IMR-90 (cell line): Measurements from ENCODE around the gene CDH22. TPM values are rescaled to one million over a fixed set of nuclear protein-coding genes. Genes with fewer than 3 reads are reported as not detected.

Source experiments
- ATAC-seq: fragments of 200-7000 bp; cut with Tn5 transposase; 2 replicates; pipeline ENCODE4 v1.9.1; 2020; ENCODE audit warnings: low read depth, mild to moderate bottlenecking, moderate library complexity
- BruUV-seq: library from RNA; stranded (reverse); fragments of 400-500 nt; replicated peaks from 2 replicates; lab custom pipeline; 2021; lab: Mats Ljungman, UMichigan
- CTCF ChIA-PET: fragments of 300-600 bp; formaldehyde crosslinking; extraction: SDS; loops from one replicate; lab custom pipeline; 2021; ENCODE audit warnings: antibody characterized with exemption; lab: Yijun Ruan, JAX
- POLR2A ChIA-PET: fragments of 300-600 bp; sonication (Branson Sonifier 250); formaldehyde crosslinking; loops from one replicate; lab custom pipeline; 2022; ENCODE audit warnings: antibody characterized with exemption; ENCODE audit not compliant: unreplicated experiment; lab: Charles Lee
- DNase-seq: peaks from one replicate; pipeline ENCODE4 v3.0.0; 2013
- H2AFZ ChIP-seq: replicated peaks from 2 replicates; pipeline ENCODE3; 2013; ENCODE audit warnings: low read length, mild to moderate bottlenecking; ENCODE audit not compliant: poor library complexity
- H2AK5ac ChIP-seq: 2 replicates; pipeline ENCODE4 v1.6.1; 2013; ENCODE audit warnings: low read depth, low read length, inconsistent platforms
- H2AK9ac ChIP-seq: replicated peaks from 2 replicates; pipeline ENCODE3; 2013; ENCODE audit warnings: mild to moderate bottlenecking, low read depth, low read length, moderate library complexity; ENCODE audit not compliant: poor library complexity
- H2BK120ac ChIP-seq: 2 replicates; pipeline ENCODE4 v1.6.1; 2013; ENCODE audit warnings: low read depth, low read length, inconsistent platforms
- H2BK15ac ChIP-seq: 3 replicates; pipeline ENCODE4 v1.6.1; 2013; ENCODE audit warnings: low read depth, low read length, inconsistent platforms
- H2BK20ac ChIP-seq: 2 replicates; pipeline ENCODE4 v1.6.1; 2013; ENCODE audit warnings: low read depth, mild to moderate bottlenecking, inconsistent platforms, low read length, moderate library complexity
- H2BK5ac ChIP-seq: 2 replicates; pipeline ENCODE4 v1.6.1; 2013; ENCODE audit warnings: mild to moderate bottlenecking, low read depth, low read length, inconsistent platforms; ENCODE audit not compliant: poor library complexity, severe bottlenecking
- H3K14ac ChIP-seq: replicated peaks from 2 replicates; pipeline ENCODE4 v1.6.1; 2013; ENCODE audit warnings: low read depth, low read length, inconsistent platforms
- H3K18ac ChIP-seq: 2 replicates; pipeline ENCODE4 v1.6.1; 2013; ENCODE audit warnings: low read depth, low read length, control low read depth
- H3K23ac ChIP-seq: 2 replicates; pipeline ENCODE4 v1.6.1; 2013; ENCODE audit warnings: low read depth, low read length, inconsistent platforms
- H3K27ac ChIP-seq: 2 replicates; pipeline ENCODE4 v1.5.1; 2013; ENCODE audit warnings: mild to moderate bottlenecking, control low read depth, low read length; ENCODE audit not compliant: insufficient read depth
- H3K27me3 ChIP-seq: 2 replicates; pipeline ENCODE4 v1.6.1; 2013; ENCODE audit warnings: low read length; ENCODE audit not compliant: control insufficient read depth, insufficient read depth
- H3K36me3 ChIP-seq: 2 replicates; pipeline ENCODE4 v1.6.1; 2013; ENCODE audit warnings: low read length, mixed read lengths; ENCODE audit not compliant: control insufficient read depth, insufficient read depth
- H3K4ac ChIP-seq: 2 replicates; pipeline ENCODE4 v1.6.1; 2013; ENCODE audit warnings: low read depth, low read length, inconsistent platforms
- H3K4me1 ChIP-seq: 2 replicates; pipeline ENCODE4 v1.6.1; 2013; ENCODE audit warnings: low read length, mixed read lengths; ENCODE audit not compliant: control insufficient read depth, insufficient read depth
- H3K4me2 ChIP-seq: 2 replicates; pipeline ENCODE4 v1.6.1; 2013; ENCODE audit warnings: low read depth, mild to moderate bottlenecking, control low read depth, low read length, moderate library complexity
- H3K4me3 ChIP-seq: 2 replicates; pipeline ENCODE4 v1.5.1; 2013; ENCODE audit warnings: low read depth, mild to moderate bottlenecking, control low read depth, low read length, moderate library complexity; ENCODE audit not compliant: insufficient read depth
- H3K56ac ChIP-seq: 2 replicates; pipeline ENCODE4 v1.6.1; 2013; ENCODE audit warnings: low read length, inconsistent platforms; ENCODE audit not compliant: insufficient read depth; ENCODE audit errors: extremely low read depth
- H3K79me1 ChIP-seq, 2 experiments: 2 replicates each; pipeline ENCODE4 v1.6.1; 2013; ENCODE audit warnings: low read length in 2 of 2, inconsistent platforms in 1 of 2, low read depth in 1 of 2
- H3K9ac ChIP-seq: 2 replicates; pipeline ENCODE4 v1.6.1; 2013; ENCODE audit warnings: low read depth, low read length, control low read depth
- H3K9me1 ChIP-seq: 2 replicates; pipeline ENCODE4 v1.6.1; 2013; ENCODE audit warnings: low read length, inconsistent platforms; ENCODE audit not compliant: insufficient read depth
- H3K9me3 ChIP-seq: 2 replicates; pipeline ENCODE4 v1.6.1; 2013; ENCODE audit warnings: low read length; ENCODE audit not compliant: control insufficient read depth, insufficient read depth
- H4K20me1 ChIP-seq: 2 replicates; pipeline ENCODE4 v1.6.1; 2013; ENCODE audit warnings: low read length, inconsistent platforms; ENCODE audit not compliant: insufficient read depth
- H4K5ac ChIP-seq: 2 replicates; pipeline ENCODE4 v1.6.1; 2013; ENCODE audit warnings: mild to moderate bottlenecking, low read depth, low read length, control low read depth
- H4K8ac ChIP-seq, 2 experiments: 2 replicates each; pipeline ENCODE4 v1.6.1; 2013; ENCODE audit warnings: low read depth in 2 of 2, low read length in 2 of 2, control low read depth in 1 of 2, inconsistent platforms in 1 of 2
- H4K91ac ChIP-seq: 2 replicates; pipeline ENCODE4 v1.6.1; 2013; ENCODE audit warnings: low read depth, low read length, inconsistent platforms; ENCODE audit not compliant: insufficient read depth
- MAFK ChIP-seq: IDR thresholded peaks from 2 replicates; pipeline ENCODE4 v1.6.1; 2012; ENCODE audit warnings: low read depth, low read length, improper control_type of control experiment
- RAD21 ChIP-seq: IDR thresholded peaks from 2 replicates; pipeline ENCODE4 v1.6.1; 2012; ENCODE audit warnings: low read length, improper control_type of control experiment
- RFX5 ChIP-seq: IDR thresholded peaks from 2 replicates; pipeline ENCODE4 v1.8.0; 2012; ENCODE audit warnings: low read depth, mild to moderate bottlenecking, low read length, moderate library complexity
- WGBS, 2 experiments: methylation state at CpG; one replicate each; pipeline versions ENCODE4 v1.1.5 to v1.1.7; 2013; ENCODE audit warnings: missing lambda C conversion rate in 2 of 2; ENCODE audit not compliant: insufficient read length in 1 of 2; ENCODE audit errors: extremely low coverage in 2 of 2; 5-methylcytosine and 5-hydroxymethylcytosine counted together
- dilution Hi-C: fragments of 300-500 bp; cut with HindIII; formaldehyde crosslinking; loops from one replicate; pipeline ENCODE4 v1.14.3; 2018; ENCODE audit warnings: low sequenced_read_pairs; ENCODE audit not compliant: unreplicated experiment
- in situ Hi-C: fragments of 300-500 bp; cut with MboI; formaldehyde crosslinking; loops from 3 replicates; pipeline ENCODE4 v1.14.3; 2019; ENCODE audit warnings: low sequenced_read_pairs, inconsistent platforms, mixed read lengths
- intact Hi-C: fragments of 100-400 bp; cut with micrococcal nuclease; formaldehyde crosslinking; loops from 2 replicates; pipeline ENCODE4 v1.10.0; 2022
- polyA plus RNA-seq, 3 experiments: library from polyadenylated mRNA; depleted of rRNA; stranded (reverse); fragments of >200 nt; gene quantifications; 2 replicates each; pipeline ENCODE4 v1.2.3, GENCODE V29; 2012; ENCODE audit warnings: low replicate concordance in 1 of 3
- total RNA-seq: library from RNA; depleted of rRNA; stranded (reverse); fragments of >200 nt; gene quantifications from 2 replicates; pipeline ENCODE4 v1.2.3, GENCODE V29; 2012
- TF ChIP-seq, protein P1 (sequence below): conservative IDR thresholded peaks from 2 replicates; pipeline ENCODE4 v1.5.1; 2012; ENCODE audit warnings: mild to moderate bottlenecking, low read depth, low read length, improper control_type of control experiment
- TF ChIP-seq, protein P2 (sequence below): fragments of 150-350 bp; IDR thresholded peaks from 2 replicates; pipeline ENCODE4 v1.6.1; 2016; ENCODE audit warnings: low read depth, mild to moderate bottlenecking, low read length, moderate library complexity, borderline replicate concordance

The CDH22 gene
- total and polyA plus RNA-seq, 2 of the 4 experiments (the other 2 are of a cell fraction): not detected

DNA sequence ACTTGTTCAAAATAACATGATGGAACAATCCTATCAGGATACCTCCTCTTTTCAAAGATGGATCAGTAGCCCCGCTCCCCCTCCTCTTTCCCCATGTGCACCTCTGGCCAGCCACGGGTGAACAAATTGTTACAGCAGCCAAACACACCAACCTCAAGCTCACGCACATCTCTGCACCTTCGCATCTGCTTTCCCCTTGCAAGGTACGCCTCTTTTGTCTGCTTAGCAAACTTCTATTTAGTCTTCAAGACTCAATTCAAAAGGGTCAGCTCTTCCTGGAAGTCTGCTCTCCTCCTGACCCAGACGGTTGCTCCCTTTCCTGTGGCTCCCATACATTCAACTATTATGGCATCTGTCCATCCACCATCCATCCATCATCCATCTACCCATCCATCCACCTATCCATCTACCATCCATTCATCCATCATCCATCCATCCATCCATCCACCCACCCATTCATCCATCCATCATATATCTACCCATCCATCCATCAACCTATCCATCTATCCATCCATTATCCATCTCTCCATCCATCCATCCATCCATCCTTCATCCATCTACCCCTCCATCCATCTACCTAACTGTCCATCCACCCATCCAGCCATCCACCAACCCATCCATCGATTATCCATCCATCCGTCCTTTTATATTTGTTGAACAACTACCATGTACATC lies 36.3 kb upstream of the CDH22 start:
- Histone ChIP-seq H3K56ac (no peak overlapping the region), H2AK5ac (no peak overlapping the region), H3K4me1 (no peaks in the 10 kb centered on the region), H4K5ac (no peak overlapping the region), H3K9me1 (peaks cover under 1% of the 10 kb centered on the region; the same call in 1 of the 2 replicates), H2BK15ac (no peak overlapping the region), H3K79me1 (no peaks in the 10 kb centered on the region), H3K27ac (no peak overlapping the region), H3K18ac (no peak overlapping the region), H4K91ac (no peak overlapping the region), H3K4me2 (no peak overlapping the region), H3K14ac (no peak overlapping the region), H3K27me3 (peaks cover 34% of the 10 kb centered on the region), H3K36me3 (no peaks in the 10 kb centered on the region), H3K4me3 (no peak overlapping the region), H2AK9ac (no peak overlapping the region), H3K23ac (no peak overlapping the region), H2AFZ (no peak overlapping the region), H3K9me3 (no peaks in the 10 kb centered on the region), H2BK20ac (no peak overlapping the region), H2BK5ac (peak overlapping the region; percentile 32), H3K4ac (no peak overlapping the region), H4K20me1 (no peaks in the 10 kb centered on the region), H2BK120ac (no peak overlapping the region), H3K9ac (no peak overlapping the region), H4K8ac (no peak overlapping the region)
- no TSS peak for BruUV-seq
- in situ Hi-C loops (no loop called here), intact Hi-C loops (no loop called here), dilution Hi-C loops (no loop called here)
- DNase-seq (no peak), ATAC-seq (no peak)
- TF ChIP-seq RAD21: no peak
- no peak for TF ChIP-seq RFX5
- TF ChIP-seq, protein P1, sequence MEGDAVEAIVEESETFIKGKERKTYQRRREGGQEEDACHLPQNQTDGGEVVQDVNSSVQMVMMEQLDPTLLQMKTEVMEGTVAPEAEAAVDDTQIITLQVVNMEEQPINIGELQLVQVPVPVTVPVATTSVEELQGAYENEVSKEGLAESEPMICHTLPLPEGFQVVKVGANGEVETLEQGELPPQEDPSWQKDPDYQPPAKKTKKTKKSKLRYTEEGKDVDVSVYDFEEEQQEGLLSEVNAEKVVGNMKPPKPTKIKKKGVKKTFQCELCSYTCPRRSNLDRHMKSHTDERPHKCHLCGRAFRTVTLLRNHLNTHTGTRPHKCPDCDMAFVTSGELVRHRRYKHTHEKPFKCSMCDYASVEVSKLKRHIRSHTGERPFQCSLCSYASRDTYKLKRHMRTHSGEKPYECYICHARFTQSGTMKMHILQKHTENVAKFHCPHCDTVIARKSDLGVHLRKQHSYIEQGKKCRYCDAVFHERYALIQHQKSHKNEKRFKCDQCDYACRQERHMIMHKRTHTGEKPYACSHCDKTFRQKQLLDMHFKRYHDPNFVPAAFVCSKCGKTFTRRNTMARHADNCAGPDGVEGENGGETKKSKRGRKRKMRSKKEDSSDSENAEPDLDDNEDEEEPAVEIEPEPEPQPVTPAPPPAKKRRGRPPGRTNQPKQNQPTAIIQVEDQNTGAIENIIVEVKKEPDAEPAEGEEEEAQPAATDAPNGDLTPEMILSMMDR: no peak
- TF ChIP-seq MAFK: no peak
- TF ChIP-seq, protein P2, sequence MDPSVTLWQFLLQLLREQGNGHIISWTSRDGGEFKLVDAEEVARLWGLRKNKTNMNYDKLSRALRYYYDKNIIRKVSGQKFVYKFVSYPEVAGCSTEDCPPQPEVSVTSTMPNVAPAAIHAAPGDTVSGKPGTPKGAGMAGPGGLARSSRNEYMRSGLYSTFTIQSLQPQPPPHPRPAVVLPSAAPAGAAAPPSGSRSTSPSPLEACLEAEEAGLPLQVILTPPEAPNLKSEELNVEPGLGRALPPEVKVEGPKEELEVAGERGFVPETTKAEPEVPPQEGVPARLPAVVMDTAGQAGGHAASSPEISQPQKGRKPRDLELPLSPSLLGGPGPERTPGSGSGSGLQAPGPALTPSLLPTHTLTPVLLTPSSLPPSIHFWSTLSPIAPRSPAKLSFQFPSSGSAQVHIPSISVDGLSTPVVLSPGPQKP: no peak
- POLR2A ChIA-PET: no interaction called here
- 87 to 100% methylated on average over 2 to 8 of the region's 8 CpGs for WGBS, 2 experiments
- CTCF ChIA-PET: no interaction called here
